Measurements from ENCODE around the gene DNAJC5.

The DNAJC5 gene

GRCh38 chr20:63892402-63892801 is 2.5 kb upstream of the DNAJC5 start:
- TF ChIP-seq CTCF (IDR thresholded peaks at IDR 0.05), result no peak
- no peaks in the 10 kb centered on the region for H3K9me3 ChIP-seq
- H3K4me3 ChIP-seq (ENCODE audit: low read depth in 1 of 2, low read length in 1 of 2), result no peak overlapping the region
- H3K27me3 ChIP-seq, result no peaks in the 10 kb centered on the region
- peaks cover 60% of the 10 kb centered on the region for H3K36me3 ChIP-seq
- peaks cover 53 to 56% of the 10 kb centered on the region in 2 experiments for H3K4me1 ChIP-seq (ENCODE audit: control insufficient read depth in 1 of 2, insufficient read depth in 1 of 2, low read depth in 1 of 2, low read length in 1 of 2)
- H3K27ac ChIP-seq, result peak overlapping the region; percentile 41

GRCh38 chr20:63893999-63894357 is 948 bp upstream of the DNAJC5 start:
- Histone ChIP-seq H3K27me3 (no peaks in the 10 kb centered on the region), H3K27ac (peak overlapping the region; percentile 98), H3K36me3 (peaks cover 55% of the 10 kb centered on the region), H3K4me1 (ENCODE audit: control insufficient read depth in 1 of 2, insufficient read depth in 1 of 2, low read depth in 1 of 2, low read length in 1 of 2) (peaks cover 65 to 68% of the 10 kb centered on the region in 2 experiments), H3K4me3 (ENCODE audit: low read depth in 1 of 2, low read length in 1 of 2) (peak overlapping the region in 1 of 2 experiments; percentile 55), H3K9me3 (no peaks in the 10 kb centered on the region)
- no peak for TF ChIP-seq CTCF (IDR thresholded peaks at IDR 0.05)

GRCh38 chr20:63895202-63895951 is 451 bp downstream of the DNAJC5 start:
- H3K27me3 ChIP-seq, result no peaks in the 10 kb centered on the region
- H3K36me3 ChIP-seq, result peaks cover 41% of the 10 kb centered on the region
- no peak for TF ChIP-seq CTCF (IDR thresholded peaks at IDR 0.05)
- no peaks in the 10 kb centered on the region for H3K9me3 ChIP-seq
- peak overlapping the region; percentile 98 for H3K27ac ChIP-seq
- H3K4me3 ChIP-seq (ENCODE audit: low read depth in 1 of 2, low read length in 1 of 2), result peak overlapping the region; percentile 73 to 80
- peaks cover 65 to 68% of the 10 kb centered on the region in 2 experiments for H3K4me1 ChIP-seq (ENCODE audit: control insufficient read depth in 1 of 2, insufficient read depth in 1 of 2, low read depth in 1 of 2, low read length in 1 of 2)

GRCh38 chr20:63895952-63896263 is 982 bp downstream of the DNAJC5 start:
- H3K27ac ChIP-seq, result peak overlapping the region; percentile 98
- TF ChIP-seq CTCF (IDR thresholded peaks at IDR 0.05), result no peak
- peaks cover 64 to 68% of the 10 kb centered on the region in 2 experiments for H3K4me1 ChIP-seq (ENCODE audit: control insufficient read depth in 1 of 2, insufficient read depth in 1 of 2, low read depth in 1 of 2, low read length in 1 of 2)
- no peaks in the 10 kb centered on the region for H3K27me3 ChIP-seq
- H3K36me3 ChIP-seq, result peaks cover 36% of the 10 kb centered on the region
- peak overlapping the region; percentile 73 to 80 for H3K4me3 ChIP-seq (ENCODE audit: low read depth in 1 of 2, low read length in 1 of 2)
- no peaks in the 10 kb centered on the region for H3K9me3 ChIP-seq

- H3K4me3 ChIP-seq (ENCODE audit: low read depth in 1 of 2, low read length in 1 of 2), result peak overlapping the region; percentile 73 to 80
- peaks cover 30% of the 10 kb centered on the region for H3K36me3 ChIP-seq
- H3K27ac ChIP-seq, result peak overlapping the region; percentile 98
- no peak for TF ChIP-seq CTCF (IDR thresholded peaks at IDR 0.05)
- no peaks in the 10 kb centered on the region for H3K27me3 ChIP-seq
- H3K9me3 ChIP-seq, result no peaks in the 10 kb centered on the region
- H3K4me1 ChIP-seq (ENCODE audit: control insufficient read depth in 1 of 2, insufficient read depth in 1 of 2, low read depth in 1 of 2, low read length in 1 of 2), result peaks cover 65 to 70% of the 10 kb centered on the region in 2 experiments
Measured at GRCh38 chr20:63896264-63897105, 1.6 kb downstream of the DNAJC5 start.
